Vagina (tissue), 2 donors: ENCODE data around the gene AIG1. TPM values are rescaled to one million over a fixed set of nuclear protein-coding genes. Genes with fewer than 3 reads are reported as not detected.

Source experiments
- DNase-seq, 2 donors: peaks; one replicate each; pipeline ENCODE4 v3.0.0-alpha.2; 2017; ENCODE audit errors: extremely low spot score in 2 of 2
- H3K27ac ChIP-seq: fragments of 200-600 bp; sonication (generic); one replicate; pipeline ENCODE4 v1.5.1; 2019
- H3K27me3 ChIP-seq: fragments of 200-600 bp; sonication (generic); one replicate; pipeline ENCODE4 v1.5.1; 2019
- H3K36me3 ChIP-seq, 2 donors: fragments of 200-600 bp; sonication (generic); one replicate each; pipeline ENCODE4 v1.5.1; 2017 to 2019
- H3K4me1 ChIP-seq: fragments of 200-600 bp; sonication (generic); one replicate; pipeline ENCODE4 v1.5.1; 2019
- H3K4me3 ChIP-seq, 2 donors: fragments of 200-600 bp; sonication (generic); 1 replicate in 1 of 2; 2 replicates in 1 of 2; pipeline ENCODE4 v1.5.1; 2016 to 2019
- H3K9me3 ChIP-seq: fragments of 200-600 bp; sonication (generic); one replicate; pipeline ENCODE4 v1.5.1; 2019
- CTCF ChIP-seq, 3 experiments: fragments of 450-650 bp in 2 of 3; fragments of 200-600 bp in 1 of 3; sonication (generic) in 1 of 3; IDR thresholded peaks; one replicate each; pipeline ENCODE4 v1.5.1; 2017 to 2019; ENCODE audit warnings: antibody characterized with exemption in 3 of 3, mild to moderate bottlenecking in 2 of 3, moderate library complexity in 2 of 3
- POLR2A ChIP-seq, 2 donors: fragments of 450-650 bp; IDR thresholded peaks; one replicate each; pipeline ENCODE4 v1.6.1; 2017; ENCODE audit warnings: antibody characterized with exemption in 2 of 2, mild to moderate bottlenecking in 2 of 2, moderate library complexity in 2 of 2
- POLR2AphosphoS5 ChIP-seq, 2 donors: sonication (generic); formaldehyde crosslinking; IDR thresholded peaks; one replicate each; pipeline ENCODE4 v1.9.0; 2017; ENCODE audit warnings: antibody characterized with exemption in 2 of 2, mild to moderate bottlenecking in 2 of 2, low read depth in 1 of 2; ENCODE audit not compliant: insufficient read depth in 1 of 2
- intact Hi-C: fragments of 100-400 bp; cut with DNase I; formaldehyde crosslinking; loops from one replicate; pipeline ENCODE4 v1.15.1; 2023
- total RNA-seq: library from RNA; depleted of rRNA; stranded (reverse); fragments of >200 nt; gene quantifications from one replicate; pipeline ENCODE4 v1.2.3, GENCODE V29; 2016

AIG1 gene
- total RNA-seq, 1 donor from 2014 or later: 22.3 TPM

- Histone ChIP-seq H3K4me1 (no peaks in the 10 kb centered on the region), H3K4me3 (no peak overlapping the region), H3K9me3 (no peaks in the 10 kb centered on the region), H3K36me3 (no peaks in the 10 kb centered on the region), H3K27me3 (no peaks in the 10 kb centered on the region), H3K27ac (no peak overlapping the region)
- DNase-seq: no peak
- no peak for TF ChIP-seq POLR2A (IDR thresholded peaks at IDR 0.05)
- no peak for TF ChIP-seq POLR2AphosphoS5 (IDR thresholded peaks at IDR 0.05; ENCODE audit: insufficient read depth in 1 of 2, low read depth in 1 of 2)
- no peak for TF ChIP-seq CTCF (IDR thresholded peaks at IDR 0.05)
- intact Hi-C loops: no loop called here
Observed at GRCh38 chr6:143376861-143377260, 316.2 kb downstream of the AIG1 start.

GRCh38 chr6:143385636-143386035, 324.9 kb downstream of the AIG1 start:
- TF ChIP-seq CTCF (IDR thresholded peaks at IDR 0.05): no peak
- TF ChIP-seq POLR2AphosphoS5 (IDR thresholded peaks at IDR 0.05; ENCODE audit: insufficient read depth in 1 of 2, low read depth in 1 of 2): no peak
- TF ChIP-seq POLR2A (IDR thresholded peaks at IDR 0.05): no peak
- intact Hi-C loops: no loop called here
- Histone ChIP-seq H3K4me1 (no peaks in the 10 kb centered on the region), H3K36me3 (no peaks in the 10 kb centered on the region), H3K4me3 (no peak overlapping the region), H3K9me3 (no peaks in the 10 kb centered on the region), H3K27me3 (no peaks in the 10 kb centered on the region), H3K27ac (no peak overlapping the region)
- no peak for DNase-seq

- Histone ChIP-seq H3K4me3 (no peak overlapping the region), H3K4me1 (no peaks in the 10 kb centered on the region), H3K9me3 (no peaks in the 10 kb centered on the region), H3K36me3 (no peaks in the 10 kb centered on the region), H3K27me3 (no peaks in the 10 kb centered on the region), H3K27ac (no peak overlapping the region)
- TF ChIP-seq POLR2AphosphoS5 (IDR thresholded peaks at IDR 0.05; ENCODE audit: insufficient read depth in 1 of 2, low read depth in 1 of 2): no peak
- no peak for TF ChIP-seq POLR2A (IDR thresholded peaks at IDR 0.05)
- no peak for TF ChIP-seq CTCF (IDR thresholded peaks at IDR 0.05)
- intact Hi-C loops: no loop called here
- DNase-seq: no peak
Observed at GRCh38 chr6:143390278-143390677, 329.6 kb downstream of the AIG1 start.

Other genes starting within 250 kb of the AIG1 start
- 24.6 TPM for gene HIVEP2, start 115.7 kb upstream of the AIG1 start, total RNA-seq